ENCODE data around the gene MRPL23. TPM values are rescaled to one million over a fixed set of nuclear protein-coding genes. Genes with fewer than 3 reads are reported as not detected.

MRPL23 gene
- total RNA-seq, 1 donor from 2014 or later = 148 TPM

DNA sequence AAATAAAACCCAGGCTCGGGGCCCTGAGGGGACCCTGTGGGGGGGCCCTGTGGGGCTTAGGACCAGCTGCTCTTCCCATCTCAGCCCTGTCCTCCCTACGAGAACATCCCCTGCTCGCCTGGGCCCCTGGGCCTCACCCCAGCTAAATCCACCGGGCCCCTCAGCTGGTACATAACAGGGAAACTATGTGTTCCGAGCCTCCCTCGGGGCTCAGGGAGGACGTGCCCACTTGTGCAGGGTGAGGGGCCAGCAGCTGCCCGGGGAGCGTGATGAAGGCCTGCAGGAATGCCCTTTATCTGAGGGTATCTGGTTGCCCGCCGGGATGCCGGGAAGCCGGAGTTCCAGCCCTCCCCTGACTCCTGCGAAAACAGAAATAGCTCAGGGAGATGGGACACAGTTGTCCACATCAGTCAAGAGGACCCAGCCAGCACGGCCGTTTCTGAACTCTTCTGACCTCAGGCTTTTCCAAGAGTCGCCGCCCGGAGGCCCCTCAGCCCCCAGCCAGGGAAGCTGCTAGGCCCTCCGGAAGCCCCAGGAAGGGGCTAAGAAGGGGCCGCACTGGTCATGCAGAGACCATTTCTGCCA is 20.6 kb downstream of the MRPL23 start:
- no peaks in the 10 kb centered on the region for H3K9me3 ChIP-seq
- no peaks in the 10 kb centered on the region for H3K4me1 ChIP-seq
- TF ChIP-seq CTCF (IDR thresholded peaks at IDR 0.05) = no peak
- no peak for TF ChIP-seq POLR2AphosphoS5 (IDR thresholded peaks at IDR 0.05; ENCODE audit: insufficient read depth in 1 of 2, low read depth in 1 of 2)
- TF ChIP-seq POLR2A (IDR thresholded peaks at IDR 0.05) = no peak
- H3K36me3 ChIP-seq = no peaks in the 10 kb centered on the region
- no peaks in the 10 kb centered on the region for H3K27me3 ChIP-seq
- H3K27ac ChIP-seq = no peak overlapping the region
- intact Hi-C loops (cut with DNase I) = no loop called here
- no peak overlapping the region for H3K4me3 ChIP-seq
- DNase-seq (ENCODE audit: extremely low spot score in 2 of 2) = no peak

GRCh38 chr11:1968454-1969002 is 21.4 kb downstream of the MRPL23 start:
- H3K4me3 ChIP-seq = no peak overlapping the region
- H3K27ac ChIP-seq = no peak overlapping the region
- TF ChIP-seq POLR2A (IDR thresholded peaks at IDR 0.05) (no peak), POLR2AphosphoS5 (IDR thresholded peaks at IDR 0.05; ENCODE audit: insufficient read depth in 1 of 2, low read depth in 1 of 2) (no peak)
- intact Hi-C loops (cut with DNase I) = no loop called here
- DNase-seq (ENCODE audit: extremely low spot score in 2 of 2) = no peak
- H3K9me3 ChIP-seq = no peaks in the 10 kb centered on the region
- no peaks in the 10 kb centered on the region for H3K4me1 ChIP-seq
- no peaks in the 10 kb centered on the region for H3K36me3 ChIP-seq
- no peaks in the 10 kb centered on the region for H3K27me3 ChIP-seq

GRCh38 chr11:1969035-1969434 is 21.9 kb downstream of the MRPL23 start:
- no peaks in the 10 kb centered on the region for H3K9me3 ChIP-seq
- no peaks in the 10 kb centered on the region for H3K36me3 ChIP-seq
- TF ChIP-seq POLR2A (IDR thresholded peaks at IDR 0.05) (no peak), CTCF (IDR thresholded peaks at IDR 0.05) (no peak), POLR2AphosphoS5 (IDR thresholded peaks at IDR 0.05; ENCODE audit: insufficient read depth in 1 of 2, low read depth in 1 of 2) (no peak)
- DNase-seq (ENCODE audit: extremely low spot score in 2 of 2) = no peak
- no peaks in the 10 kb centered on the region for H3K27me3 ChIP-seq
- no peak overlapping the region for H3K4me3 ChIP-seq
- no peak overlapping the region for H3K27ac ChIP-seq
- no peaks in the 10 kb centered on the region for H3K4me1 ChIP-seq
- intact Hi-C loops (cut with DNase I) = no loop called here

DNA sequence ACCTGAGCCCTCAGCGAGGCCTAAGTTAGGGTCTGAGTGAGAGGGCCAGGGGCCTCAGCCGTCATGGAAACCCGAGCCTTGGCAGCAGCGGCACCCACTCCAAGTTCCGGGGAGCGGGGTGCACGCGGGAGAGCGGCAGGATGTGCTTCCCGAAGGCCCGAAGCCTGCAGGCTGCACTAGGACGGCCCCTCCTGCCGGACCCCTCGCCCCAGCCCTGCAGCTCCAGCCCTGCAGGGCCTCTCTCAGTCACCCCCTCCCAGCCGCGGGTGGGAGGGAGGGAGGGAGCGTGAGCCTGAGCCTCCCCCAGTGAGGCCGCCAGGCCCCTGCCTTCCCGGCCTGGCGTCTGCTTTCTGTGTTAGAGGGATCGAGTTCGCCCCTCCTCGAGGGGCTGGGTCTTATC is 22.6 kb downstream of the MRPL23 start:
- no peak overlapping the region for H3K27ac ChIP-seq
- H3K9me3 ChIP-seq = no peaks in the 10 kb centered on the region
- intact Hi-C loops (cut with DNase I) = no loop called here
- DNase-seq (ENCODE audit: extremely low spot score in 2 of 2) = no peak
- H3K36me3 ChIP-seq = no peaks in the 10 kb centered on the region
- H3K27me3 ChIP-seq = no peaks in the 10 kb centered on the region
- no peaks in the 10 kb centered on the region for H3K4me1 ChIP-seq
- no peak overlapping the region for H3K4me3 ChIP-seq
- no peak for TF ChIP-seq POLR2AphosphoS5 (IDR thresholded peaks at IDR 0.05; ENCODE audit: insufficient read depth in 1 of 2, low read depth in 1 of 2)
- TF ChIP-seq CTCF (IDR thresholded peaks at IDR 0.05) = no peak
- TF ChIP-seq POLR2A (IDR thresholded peaks at IDR 0.05) = no peak

- intact Hi-C loops (cut with DNase I) = no loop called here
- no peak for DNase-seq (ENCODE audit: extremely low spot score in 2 of 2)
- Histone ChIP-seq H3K4me3 (no peak overlapping the region), H3K36me3 (no peaks in the 10 kb centered on the region), H3K27ac (no peak overlapping the region), H3K27me3 (no peaks in the 10 kb centered on the region), H3K9me3 (no peaks in the 10 kb centered on the region), H3K4me1 (no peaks in the 10 kb centered on the region)
- TF ChIP-seq POLR2A (IDR thresholded peaks at IDR 0.05) (no peak), POLR2AphosphoS5 (IDR thresholded peaks at IDR 0.05; ENCODE audit: insufficient read depth in 1 of 2, low read depth in 1 of 2) (no peak), CTCF (IDR thresholded peaks at IDR 0.05) (no peak)
Observed at GRCh38 chr11:1970956-1971355, 23.8 kb downstream of the MRPL23 start.
